Common myeloid progenitor, CD34-positive (primary cell): ENCODE results near the gene LYRM4.

Experiments
- CTCF ChIA-PET: fragments of 350-600 bp; sonication (Branson Sonifier 250); formaldehyde crosslinking; loops from one replicate; lab custom pipeline; 2021; ENCODE audit warnings: antibody characterized with exemption; lab: Charles Lee
- POLR2A ChIA-PET: fragments of 350-600 bp; sonication (Branson Sonifier 250); formaldehyde crosslinking; loops from one replicate; lab custom pipeline; 2021; ENCODE audit warnings: antibody characterized with exemption; lab: Charles Lee
- DNase-seq, 3 donors: peaks; one replicate each; pipeline versions ENCODE4 v3.0.0 to v3.0.0-alpha.2; 2013
- H3K27ac ChIP-seq, 2 experiments: 1 replicate in 1 of 2; 2 replicates in 1 of 2; pipeline ENCODE4 v1.7.0; 2013; ENCODE audit warnings: inconsistent platforms in 2 of 2, low read length in 2 of 2, mild to moderate bottlenecking in 2 of 2, low read depth in 1 of 2, moderate library complexity in 1 of 2; ENCODE audit not compliant: severe bottlenecking in 2 of 2, insufficient read depth in 1 of 2, poor library complexity in 1 of 2
- H3K27me3 ChIP-seq, 5 experiments: replicated peaks in 2 of 5; 1 replicate in 3 of 5; 2 replicates in 2 of 5; pipeline versions ENCODE4 v1.6.1 to v1.7.0; 2013; ENCODE audit warnings: low read length in 4 of 5, mild to moderate bottlenecking in 2 of 5, moderate library complexity in 2 of 5, inconsistent platforms in 1 of 5; ENCODE audit not compliant: insufficient read depth in 5 of 5, control insufficient read depth in 4 of 5
- H3K36me3 ChIP-seq, 4 experiments: 1 replicate in 2 of 4; 2 replicates in 2 of 4; pipeline versions ENCODE4 v1.6.1 to v1.7.0; 2013; ENCODE audit warnings: low read length in 3 of 4, control low read depth in 1 of 4, mild to moderate bottlenecking in 1 of 4; ENCODE audit not compliant: control insufficient read depth in 4 of 4, insufficient read depth in 4 of 4
- H3K4me1 ChIP-seq, 4 experiments: 1 replicate in 3 of 4; 2 replicates in 1 of 4; pipeline versions ENCODE4 v1.6.1 to v1.7.1; 2013; ENCODE audit warnings: low read length in 3 of 4, mild to moderate bottlenecking in 3 of 4, control low read depth in 1 of 4, inconsistent platforms in 1 of 4, moderate library complexity in 1 of 4; ENCODE audit not compliant: control insufficient read depth in 4 of 4, insufficient read depth in 4 of 4; ENCODE audit errors: control extremely low read depth in 1 of 4
- H3K4me3 ChIP-seq, 7 experiments: 1 replicate in 4 of 7; 2 replicates in 3 of 7; pipeline versions ENCODE4 v1.5.1 to v1.7.0; 2013; ENCODE audit warnings: mild to moderate bottlenecking in 7 of 7, low read length in 6 of 7, moderate library complexity in 6 of 7, inconsistent platforms in 2 of 7, low read depth in 2 of 7, control low read depth in 1 of 7; ENCODE audit not compliant: insufficient read depth in 4 of 7, control insufficient read depth in 1 of 7; ENCODE audit errors: extremely low read depth in 1 of 7
- H3K9me3 ChIP-seq, 5 experiments: 1 replicate in 4 of 5; 2 replicates in 1 of 5; pipeline versions ENCODE4 v1.6.1 to v1.7.1; 2013; ENCODE audit warnings: low read length in 4 of 5, mild to moderate bottlenecking in 2 of 5, inconsistent platforms in 1 of 5, low read depth in 1 of 5, moderate library complexity in 1 of 5; ENCODE audit not compliant: control insufficient read depth in 4 of 5, insufficient read depth in 2 of 5; ENCODE audit errors: control extremely low read depth in 1 of 5
- WGBS: methylation state at CpG from one replicate; pipeline ENCODE4 v1.1.5; 2013; ENCODE audit not compliant: insufficient coverage; 5-methylcytosine and 5-hydroxymethylcytosine counted together

Gene LYRM4

DNA sequence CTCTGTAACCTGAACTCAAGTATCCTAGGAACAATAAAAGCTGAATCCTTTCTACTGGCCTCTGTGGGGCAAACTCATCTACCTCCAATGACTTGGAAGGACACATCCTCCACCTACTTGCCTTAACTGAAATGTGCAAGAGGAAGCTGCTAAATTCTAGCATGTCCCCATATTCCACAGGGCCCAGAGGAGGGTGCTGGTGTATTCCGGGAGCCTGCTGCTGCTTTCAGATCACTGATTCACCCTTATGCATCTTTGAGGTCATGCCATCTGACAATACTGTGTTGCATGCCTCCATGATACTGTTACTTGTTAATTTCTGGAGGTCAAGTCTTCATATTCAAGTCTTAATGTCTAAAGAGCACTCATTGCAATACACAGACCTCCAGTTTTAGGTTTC is 40.3 kb downstream of the LYRM4 start:
- no peaks in the 10 kb centered on the region for H3K27me3 ChIP-seq
- H3K27ac ChIP-seq: no peak overlapping the region
- ChIA-PET POLR2A (no interaction called here), CTCF (interaction anchor here (0.9 to 1.5 kb wide), 3 partner anchors 14 to 251 kb away, joined by 3 read pairs; no protein-coding TSS in a partner anchor)
- peaks cover 0 to 5% (median 2%) of the 10 kb centered on the region in 4 experiments for H3K4me1 ChIP-seq
- no peak for DNase-seq
- WGBS: 100% methylated on average over 1 of the region's 1 CpG
- H3K9me3 ChIP-seq: no peaks in the 10 kb centered on the region
- no peak overlapping the region for H3K4me3 ChIP-seq
- H3K36me3 ChIP-seq: peaks cover 0 to 9% (median under 1%) of the 10 kb centered on the region in 4 experiments

DNA sequence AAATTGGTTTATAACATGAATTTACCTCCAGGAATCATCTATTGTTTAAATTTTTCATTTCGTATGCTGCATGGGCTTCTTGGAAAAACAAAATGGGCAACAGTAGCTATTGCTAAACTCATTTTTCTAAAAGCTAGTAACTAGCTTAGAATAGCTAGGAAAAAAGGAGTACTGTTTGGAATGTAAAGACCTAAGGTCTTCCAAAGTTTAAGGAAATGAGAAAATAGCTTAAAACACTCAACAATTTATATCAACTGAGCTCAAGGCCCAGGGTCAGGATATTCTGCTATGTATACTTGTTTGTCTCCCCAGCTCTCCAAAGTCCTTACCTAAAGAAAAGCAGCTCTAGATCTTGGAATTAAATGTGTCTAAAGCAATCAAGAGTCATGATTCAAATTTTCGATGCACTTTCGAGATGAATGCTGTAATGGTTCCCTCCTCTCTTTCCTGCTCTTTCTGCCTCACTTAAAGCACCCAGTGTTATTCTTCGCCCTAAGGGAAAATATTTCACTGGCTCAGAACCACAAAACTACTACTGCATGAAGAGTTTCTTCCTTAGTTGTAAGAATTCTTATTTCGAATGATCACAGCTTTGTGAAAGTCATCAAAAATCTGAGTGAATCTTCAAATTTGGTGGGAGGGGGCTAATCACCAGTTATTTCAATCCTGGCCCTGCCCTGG is 41.6 kb downstream of the LYRM4 start:
- WGBS: 94% methylated on average over 3 of the region's 5 CpGs
- POLR2A ChIA-PET: no interaction called here
- H3K27me3 ChIP-seq: no peaks in the 10 kb centered on the region

DNA sequence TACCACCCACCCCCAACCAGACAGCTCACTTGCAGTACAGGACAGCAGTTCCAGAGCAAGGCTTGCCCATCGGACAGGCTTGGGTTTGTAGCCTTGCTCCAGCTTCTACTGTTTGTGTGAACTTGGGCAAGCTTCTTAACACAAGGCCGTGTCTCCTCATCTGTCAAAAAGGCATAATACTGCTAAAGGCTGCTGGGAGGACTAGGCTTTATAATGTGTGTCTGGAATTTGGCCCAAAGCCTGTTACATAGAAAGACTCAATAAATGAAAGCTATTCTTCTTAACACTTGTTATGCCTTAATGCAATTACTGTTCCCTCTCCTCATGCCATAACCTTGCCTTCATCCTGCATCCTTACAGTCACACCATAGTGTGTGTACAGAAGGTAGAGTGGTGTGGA is 43.4 kb downstream of the LYRM4 start:
- H3K27me3 ChIP-seq: no peaks in the 10 kb centered on the region
- POLR2A ChIA-PET: no interaction called here
- no peak for DNase-seq
- H3K4me3 ChIP-seq: no peak overlapping the region
- H3K9me3 ChIP-seq: no peaks in the 10 kb centered on the region
- 100% methylated on average over 1 of the region's 2 CpGs for WGBS
- peaks cover 0 to 26% (median 5%) of the 10 kb centered on the region in 4 experiments for H3K36me3 ChIP-seq
- CTCF ChIA-PET: interaction anchor here (0.9 to 2.2 kb wide), 2 partner anchors 11 to 52 kb away, joined by 3 to 7 read pairs; no protein-coding TSS in a partner anchor
- H3K4me1 ChIP-seq: peaks cover 0 to 18% (median 16%) of the 10 kb centered on the region in 4 experiments
- H3K27ac ChIP-seq: no peak overlapping the region

More for the DNA sequence above, 41.6 kb downstream of the LYRM4 start:
- CTCF ChIA-PET: interaction anchor here (0.6 to 2.2 kb wide), 4 partner anchors 12 to 85 kb away, joined by 3 to 7 read pairs (median 4); no protein-coding TSS in a partner anchor
- Histone ChIP-seq H3K36me3 (peaks cover 0 to 12% (median under 1%) of the 10 kb centered on the region in 4 experiments), H3K9me3 (no peaks in the 10 kb centered on the region), H3K4me3 (no peak overlapping the region), H3K4me1 (peaks cover 0 to 17% (median 13%) of the 10 kb centered on the region in 4 experiments), H3K27ac (no peak overlapping the region)
- no peak for DNase-seq

DNA sequence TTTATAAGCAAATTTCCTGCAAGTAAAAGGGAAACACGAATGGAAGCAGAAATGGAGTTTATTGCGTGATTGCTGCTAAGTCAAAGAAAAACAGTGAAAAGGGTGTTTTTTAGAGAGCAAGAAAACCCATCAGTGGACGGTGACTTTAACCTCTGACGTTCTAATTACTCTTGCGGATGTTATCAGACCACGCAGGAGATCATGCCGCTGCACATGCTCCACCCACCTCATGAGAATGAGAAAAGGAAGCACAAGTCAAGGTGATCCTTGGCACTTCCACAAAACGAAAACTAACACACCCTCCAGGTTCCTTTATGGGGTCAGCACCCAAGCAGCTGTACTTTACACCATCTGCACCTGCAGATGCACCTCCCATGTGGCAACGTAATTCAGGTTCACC is 45.0 kb downstream of the LYRM4 start:
- Histone ChIP-seq H3K4me1 (peaks cover 0 to 18% (median 16%) of the 10 kb centered on the region in 4 experiments), H3K36me3 (peaks cover 0 to 31% (median 5%) of the 10 kb centered on the region in 4 experiments), H3K27ac (no peak overlapping the region), H3K9me3 (no peaks in the 10 kb centered on the region), H3K27me3 (no peaks in the 10 kb centered on the region), H3K4me3 (no peak overlapping the region)
- WGBS: 67% methylated on average over 3 of the region's 9 CpGs
- peak in 2 of 3 donors; percentile 52 to 65 for DNase-seq
- ChIA-PET CTCF (interaction anchor here (1.0 to 2.4 kb wide), 4 partner anchors 9 to 164 kb away, joined by 3 to 8 read pairs (median 4); no protein-coding TSS in a partner anchor), POLR2A (no interaction called here)

DNA sequence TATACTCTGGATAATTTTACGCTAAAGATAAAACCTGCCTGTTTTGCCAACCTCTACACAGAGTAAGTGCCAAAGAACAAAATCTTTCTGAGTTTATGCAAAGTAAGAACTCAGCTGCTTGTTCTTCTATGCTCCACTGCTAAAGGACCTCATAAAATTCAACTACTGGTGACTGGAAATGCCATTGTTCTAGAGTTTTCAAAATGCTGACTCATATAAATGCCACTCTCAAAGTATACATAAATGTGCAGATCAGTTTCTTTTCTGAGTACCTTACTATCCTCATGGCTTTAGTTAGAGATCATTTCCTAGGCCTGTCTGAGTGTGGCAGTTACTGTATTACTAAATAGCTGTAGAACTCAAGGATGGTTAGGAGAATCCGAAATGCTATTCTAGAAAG is 45.6 kb downstream of the LYRM4 start:
- CTCF ChIA-PET: interaction anchor here (1.0 to 2.4 kb wide), 6 partner anchors 8 to 164 kb away, joined by 3 to 11 read pairs (median 4); no protein-coding TSS in a partner anchor
- Histone ChIP-seq H3K27ac (no peak overlapping the region), H3K36me3 (peaks cover 0 to 31% (median 5%) of the 10 kb centered on the region in 4 experiments), H3K4me1 (peaks cover 0 to 18% (median 16%) of the 10 kb centered on the region in 4 experiments), H3K9me3 (no peaks in the 10 kb centered on the region), H3K4me3 (no peak overlapping the region), H3K27me3 (no peaks in the 10 kb centered on the region)
- POLR2A ChIA-PET: no interaction called here
- peak in 2 of 3 donors; percentile 42 to 50 for DNase-seq
- 100% methylated on average over 1 of the region's 2 CpGs for WGBS

DNA sequence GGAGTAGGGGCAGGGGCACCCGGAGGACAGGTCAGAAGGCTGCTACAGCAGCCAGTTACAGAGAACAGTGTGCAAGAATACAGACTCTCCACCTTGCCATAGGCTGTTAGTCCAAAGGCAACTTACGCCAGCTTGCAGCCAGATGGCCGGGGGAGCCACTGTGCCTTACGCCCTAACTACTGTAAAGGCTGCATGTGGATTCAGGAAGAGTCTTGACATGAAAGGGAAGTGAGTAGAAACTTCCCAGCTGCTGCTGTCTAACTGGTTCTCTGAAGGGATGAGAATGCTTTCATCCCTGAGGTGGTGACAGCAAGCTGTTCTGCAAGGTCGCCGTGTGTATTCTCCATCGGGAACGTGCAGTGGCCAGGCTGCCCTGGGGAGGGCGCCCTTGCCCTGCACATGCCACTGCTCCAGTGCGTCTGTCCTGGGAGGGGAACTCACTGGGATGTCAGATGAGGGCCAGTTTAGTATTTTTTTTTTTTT is 46.1 kb downstream of the LYRM4 start:
- H3K27ac ChIP-seq: no peak overlapping the region
- ChIA-PET POLR2A (no interaction called here), CTCF (interaction anchor here (0.7 to 2.4 kb wide), 11 partner anchors 9 to 176 kb away, joined by 3 to 11 read pairs (median 4); no protein-coding TSS in a partner anchor)
- H3K27me3 ChIP-seq: no peaks in the 10 kb centered on the region
- peaks cover 0 to 18% (median 16%) of the 10 kb centered on the region in 4 experiments for H3K4me1 ChIP-seq
- no peak overlapping the region for H3K4me3 ChIP-seq
- DNase-seq: peak; percentile 25 to 59 (median 57)
- 65% methylated on average over 10 of the region's 10 CpGs for WGBS
- peaks cover 0 to 31% (median 5%) of the 10 kb centered on the region in 4 experiments for H3K36me3 ChIP-seq
- H3K9me3 ChIP-seq: no peaks in the 10 kb centered on the region
